Activated T-cell treated with anti-CD3 and anti-CD28 coated beads, Interleukin-2, amount 50 U/mL, for 48 hours (primary cell): ENCODE data around the gene DPPA2.
"Not testable (repeated sequence)": the region's sequence is repeated elsewhere in the genome, so short reads cannot be mapped to it uniquely, and the experiment has no call there.

Source experiments
- DNase-seq, 2 experiments: peaks; one replicate each; pipeline ENCODE4 v3.0.0-alpha.2; 2020

DPPA2 gene, protein sequence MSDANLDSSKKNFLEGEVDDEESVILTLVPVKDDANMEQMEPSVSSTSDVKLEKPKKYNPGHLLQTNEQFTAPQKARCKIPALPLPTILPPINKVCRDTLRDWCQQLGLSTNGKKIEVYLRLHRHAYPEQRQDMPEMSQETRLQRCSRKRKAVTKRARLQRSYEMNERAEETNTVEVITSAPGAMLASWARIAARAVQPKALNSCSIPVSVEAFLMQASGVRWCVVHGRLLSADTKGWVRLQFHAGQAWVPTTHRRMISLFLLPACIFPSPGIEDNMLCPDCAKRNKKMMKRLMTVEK

DNA sequence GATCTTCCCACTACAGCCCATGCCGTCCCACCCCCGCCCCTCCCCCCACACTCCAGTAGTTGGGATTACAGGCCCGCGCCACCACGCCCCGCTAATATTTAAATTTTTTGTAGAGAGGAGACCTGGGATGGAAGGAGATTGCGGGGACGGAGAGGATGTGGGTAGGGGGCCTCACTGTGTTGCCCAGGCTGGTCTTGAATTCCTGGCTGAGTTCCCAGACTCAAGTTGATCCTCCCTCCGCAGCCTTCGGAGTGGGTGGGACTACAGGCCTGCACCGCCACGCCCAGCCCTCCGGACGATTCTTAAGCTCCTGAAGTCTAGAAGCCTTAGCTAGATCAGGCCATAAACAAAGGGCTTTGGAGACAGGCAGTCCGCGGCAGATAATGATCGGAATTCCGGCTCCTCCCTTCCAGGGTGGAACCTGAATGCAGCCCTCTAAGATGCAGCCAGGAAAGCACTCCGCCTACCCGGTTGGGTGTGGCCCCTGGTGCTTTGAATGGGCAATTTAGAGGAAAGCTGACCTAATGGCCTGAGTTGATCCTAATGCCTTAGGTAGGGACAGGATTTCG, at the start of gene DPPA2:
Gene DPPA2, minus strand, starts transcription at position 356 of the 569 bp plus-strand sequence. CDS start 1,975 bp downstream, outside the sequence.
- DNase-seq, result no peak

DNA sequence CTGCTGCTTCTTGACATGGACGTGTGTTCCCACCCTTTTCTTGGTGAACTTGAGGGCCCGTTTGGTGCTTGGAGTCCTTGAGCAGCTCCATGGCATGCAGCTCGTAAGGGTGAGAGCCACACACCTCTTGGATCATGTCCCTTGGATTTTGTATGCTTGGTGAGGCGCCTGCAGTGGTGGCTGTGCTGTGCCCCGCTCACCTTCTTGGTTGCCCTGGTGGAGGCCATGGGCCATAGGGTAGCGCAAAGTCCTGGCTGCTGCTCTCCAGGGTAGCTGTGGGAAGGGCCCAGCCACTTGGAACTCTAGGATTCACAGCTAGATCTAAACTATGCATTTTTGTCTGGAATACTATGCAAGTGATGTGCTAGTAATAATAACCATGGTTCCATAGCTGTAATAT, 47.8 kb upstream of the DPPA2 start:
- no peak for DNase-seq

DNA sequence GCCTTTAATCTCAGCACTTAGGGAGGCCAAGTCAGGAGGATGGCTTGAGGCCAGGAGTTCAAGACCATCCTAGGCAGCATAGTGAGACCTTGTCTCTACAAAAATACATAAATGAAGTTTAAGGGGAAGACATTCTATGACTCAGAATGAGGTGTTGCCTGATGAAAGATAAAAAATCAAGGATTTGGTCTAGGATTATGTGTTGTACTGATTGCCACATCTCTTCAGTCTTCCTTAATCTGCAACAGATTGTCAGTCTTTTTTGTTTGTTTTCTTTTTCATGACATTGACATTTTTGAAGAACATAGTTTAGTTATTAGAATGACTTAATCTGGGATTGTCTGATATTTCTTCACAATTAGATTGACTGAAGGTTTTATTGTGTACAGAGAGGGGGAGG, 47.3 kb upstream of the DPPA2 start:
- DNase-seq, result no peak

DNA sequence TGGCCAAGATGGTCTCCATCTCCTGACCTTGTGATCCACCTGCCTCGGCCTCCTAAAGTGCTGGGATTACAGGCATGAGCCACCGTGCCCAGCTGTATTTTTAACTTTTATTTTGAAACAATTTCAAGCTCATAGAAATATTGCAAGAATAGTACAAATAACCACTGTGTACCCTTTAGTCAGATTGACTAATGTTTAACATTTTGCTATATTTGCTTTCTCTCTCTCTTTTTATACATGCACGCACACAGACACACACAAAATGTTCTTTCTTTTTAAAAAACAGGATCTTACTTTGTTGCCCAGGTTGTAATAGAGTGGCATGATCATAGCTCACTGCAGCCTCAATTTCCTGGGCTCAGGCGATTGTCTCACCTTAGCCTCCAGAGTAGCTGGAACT, 46.5 kb upstream of the DPPA2 start:
- no peak for DNase-seq

DNA sequence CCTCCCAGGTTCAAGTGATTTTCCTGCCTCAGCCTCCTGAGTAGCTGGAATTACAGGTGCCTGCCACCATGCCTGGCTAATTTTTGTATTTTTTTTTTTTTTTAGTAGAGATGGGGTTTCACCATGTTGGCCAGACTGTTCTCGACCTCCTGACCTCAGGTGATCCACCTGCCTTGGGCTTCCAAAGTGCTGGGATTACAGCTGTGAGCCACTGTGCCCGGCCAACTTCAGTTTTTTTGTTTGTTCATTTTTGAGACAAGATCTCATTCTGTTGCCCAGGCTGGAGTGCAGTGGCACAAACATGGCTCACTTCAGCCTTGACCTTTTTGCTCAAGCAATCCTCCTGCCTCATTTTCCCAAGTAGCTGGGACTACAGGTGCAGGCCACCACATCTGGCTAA, 42.5 kb upstream of the DPPA2 start:
- not testable (repeated sequence) for DNase-seq

DNA sequence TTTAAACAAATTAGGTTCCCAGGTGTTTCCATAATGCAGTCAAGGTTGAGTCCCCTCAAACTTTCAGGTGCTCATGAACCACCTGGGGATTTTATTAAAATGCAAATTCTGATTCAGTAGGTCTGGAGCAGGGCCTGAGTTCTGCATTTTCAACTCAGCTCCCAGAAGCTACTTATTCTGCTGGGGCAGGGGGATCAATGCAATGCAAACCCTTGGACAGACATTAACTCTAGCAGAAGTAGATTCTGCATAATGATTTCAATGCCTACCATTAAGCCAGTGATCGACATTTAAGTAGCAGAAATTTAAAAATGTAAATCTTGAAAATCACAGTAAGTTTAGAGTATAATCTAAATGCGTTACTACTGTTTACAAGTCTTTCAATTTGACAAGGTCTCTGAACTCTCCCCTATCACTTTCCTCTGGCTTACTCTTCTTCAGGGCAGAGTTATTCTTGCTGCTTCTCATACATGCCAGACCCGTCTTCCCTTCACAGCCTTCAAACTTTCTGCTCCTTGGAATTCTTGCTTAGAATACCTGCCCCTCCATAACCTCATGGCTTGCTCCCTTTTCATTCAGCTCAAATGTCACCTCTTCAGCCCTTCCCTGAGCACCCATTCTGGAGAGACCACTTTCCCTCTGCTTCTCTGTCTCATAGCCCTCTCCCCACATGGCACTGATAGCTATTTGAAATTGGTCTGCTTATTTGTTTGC, 40.3 kb upstream of the DPPA2 start:
- DNase-seq, result no peak

DNA sequence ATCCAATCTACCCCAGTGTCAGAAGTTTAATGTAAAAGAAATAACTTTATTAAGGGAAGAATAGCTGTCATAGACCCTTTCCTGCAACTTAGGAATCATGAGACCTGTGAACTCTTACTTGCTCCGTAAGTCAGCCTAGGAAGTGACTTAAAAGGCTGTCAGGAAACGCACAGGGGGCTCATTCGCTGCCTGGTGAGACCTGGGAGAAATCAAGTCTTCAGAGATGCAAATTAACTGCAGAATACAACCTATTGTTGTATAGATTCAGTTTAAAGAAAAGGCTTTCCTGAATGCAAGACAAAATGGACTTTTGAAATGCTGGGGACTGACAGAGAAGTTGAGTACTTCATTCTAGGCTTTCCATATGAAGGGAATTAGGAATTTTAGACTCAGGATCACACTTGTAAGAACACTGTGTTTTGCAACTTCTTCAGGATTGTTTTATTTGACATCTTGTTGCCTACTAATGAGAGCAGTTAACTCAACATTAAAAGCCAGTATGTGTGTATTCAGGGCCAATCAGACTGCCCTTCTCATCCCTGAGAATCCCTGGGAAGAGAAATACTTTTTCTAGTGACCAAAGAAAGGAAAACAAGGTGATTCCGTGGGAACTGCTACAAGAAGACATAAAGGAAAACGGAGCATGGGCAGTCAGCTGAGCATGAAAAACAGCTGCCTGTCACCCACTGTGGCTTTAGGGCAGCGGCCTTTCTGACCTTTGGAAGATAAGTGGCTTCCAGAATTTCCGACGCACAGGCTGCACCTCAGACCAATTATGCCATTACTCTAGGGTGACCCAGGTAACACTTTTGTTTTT, 39.5 kb upstream of the DPPA2 start:
- DNase-seq, result no peak

DNA sequence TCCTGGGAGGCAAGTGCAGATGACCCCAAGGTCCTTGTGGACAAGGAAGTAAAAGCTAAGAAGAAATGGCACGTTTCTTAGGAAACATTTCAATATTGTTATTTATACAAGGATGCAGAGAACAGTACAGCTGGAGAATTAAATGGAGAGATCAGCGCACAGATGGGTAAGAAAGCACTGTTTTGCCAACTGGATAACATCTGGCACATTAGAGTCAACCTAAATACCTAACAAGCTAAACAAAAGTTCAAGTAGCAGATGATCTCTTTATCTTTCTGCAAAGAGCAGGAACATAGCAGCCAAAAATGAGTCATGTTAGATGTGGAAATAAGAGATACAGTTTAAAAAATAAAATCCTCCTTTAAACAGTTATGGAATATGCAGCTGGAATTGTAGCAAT, 36.7 kb upstream of the DPPA2 start:
- DNase-seq, result no peak

DNA sequence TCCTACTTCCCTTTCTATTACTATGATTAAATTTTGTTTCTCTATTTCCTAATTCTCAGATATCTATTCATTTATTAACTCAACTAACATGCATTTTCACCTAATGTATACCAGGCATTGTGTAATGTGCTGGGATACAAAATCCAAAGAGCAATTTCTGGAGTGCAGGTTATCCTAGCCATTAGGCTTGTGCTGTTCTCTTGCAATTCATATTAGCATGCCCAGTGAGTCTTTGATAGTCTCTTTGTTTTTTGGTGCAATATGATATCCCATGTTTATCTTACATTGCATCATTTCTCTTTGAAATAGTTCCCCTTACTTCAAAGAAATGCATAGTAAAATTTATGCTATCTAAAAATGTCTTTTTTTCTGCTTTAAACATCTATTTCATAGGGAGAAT, 34.9 kb upstream of the DPPA2 start:
- no peak for DNase-seq

DNA sequence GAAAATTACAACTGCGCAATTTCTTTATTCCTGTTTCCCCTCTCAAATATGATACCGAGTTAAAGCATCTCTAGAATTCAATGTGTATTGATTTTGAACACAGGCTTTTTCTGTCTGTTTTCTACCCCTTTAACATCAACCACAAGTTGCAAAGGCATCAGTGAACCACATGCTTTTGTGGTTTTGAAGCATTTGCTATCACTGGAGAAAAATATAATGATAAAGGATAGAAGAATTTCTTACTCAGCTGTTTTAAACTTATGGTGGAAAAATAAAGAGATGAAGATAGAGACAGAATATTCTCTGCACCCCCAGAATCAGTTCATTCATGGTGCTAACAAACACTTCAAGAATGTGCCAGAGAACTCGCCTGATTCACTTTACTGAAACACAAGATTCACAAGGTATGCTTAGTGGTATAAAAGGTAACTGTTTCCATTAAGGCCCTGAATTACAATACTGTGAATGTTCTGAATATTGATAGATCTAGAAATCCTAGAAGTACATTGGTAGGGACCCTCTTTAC, 30.5 kb upstream of the DPPA2 start:
- DNase-seq, result no peak

DNA sequence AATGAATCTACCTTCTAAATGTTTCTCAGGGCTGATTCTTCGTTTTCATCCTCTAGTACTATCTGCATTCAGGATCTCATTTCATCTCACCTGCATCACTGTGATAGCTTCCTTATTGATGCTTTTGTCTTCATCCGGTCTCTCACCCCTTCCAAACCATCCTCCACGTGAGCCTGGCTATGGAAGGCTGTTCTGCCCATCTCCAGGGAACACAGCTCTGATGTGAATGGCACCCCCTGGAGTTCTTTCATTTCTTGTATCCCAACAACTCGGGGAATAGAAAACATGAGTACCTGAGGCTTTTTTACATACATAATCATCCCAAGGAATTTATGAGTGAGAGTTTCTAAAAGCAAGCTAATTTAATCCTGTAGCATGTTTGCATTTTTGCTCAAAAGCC, 29.8 kb upstream of the DPPA2 start:
- no peak for DNase-seq

DNA sequence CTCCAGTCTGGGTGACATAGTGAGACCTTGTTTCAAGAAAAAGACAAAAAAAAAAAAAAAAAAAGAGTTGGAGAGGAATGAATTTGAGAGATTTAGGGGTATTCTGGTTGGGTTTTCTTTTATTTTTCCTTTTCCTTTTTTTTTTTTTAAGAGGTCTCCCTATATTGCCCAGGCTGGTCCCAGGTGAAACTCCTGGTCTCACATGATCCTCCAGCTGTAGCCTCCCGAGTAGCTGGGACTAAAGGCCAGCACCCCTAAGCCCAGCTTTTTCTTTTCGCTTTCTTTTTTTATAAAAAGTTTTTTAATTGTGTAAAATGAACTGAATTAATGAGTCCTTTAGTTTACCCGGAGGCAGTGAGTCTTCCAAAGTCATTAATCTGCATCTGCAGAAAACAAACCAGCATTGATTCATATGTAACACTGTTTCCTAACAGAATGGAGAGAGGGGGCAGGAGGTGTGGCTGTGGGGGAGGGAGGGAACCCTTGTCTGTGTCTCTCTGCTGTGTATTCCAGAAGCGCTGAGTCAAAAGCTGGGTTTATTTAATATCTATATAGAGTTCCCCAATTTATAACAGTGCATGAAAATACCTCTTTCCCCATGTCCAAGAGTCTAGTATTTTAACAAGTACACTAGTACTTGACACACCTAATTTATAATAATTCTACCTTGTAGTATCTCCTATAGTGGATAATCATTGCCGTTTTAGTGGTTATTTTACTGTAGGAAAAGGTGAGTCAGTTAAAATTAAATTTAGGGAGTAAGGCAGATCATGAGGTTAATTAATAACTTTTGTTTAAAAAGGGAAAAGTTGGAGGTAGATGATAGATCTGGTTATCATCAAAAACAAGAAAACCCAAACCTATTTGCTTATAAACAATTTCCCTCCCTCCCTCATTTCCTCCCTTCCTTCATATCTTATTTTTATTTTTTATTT, 23.7 kb upstream of the DPPA2 start:
- DNase-seq, result no peak

DNA sequence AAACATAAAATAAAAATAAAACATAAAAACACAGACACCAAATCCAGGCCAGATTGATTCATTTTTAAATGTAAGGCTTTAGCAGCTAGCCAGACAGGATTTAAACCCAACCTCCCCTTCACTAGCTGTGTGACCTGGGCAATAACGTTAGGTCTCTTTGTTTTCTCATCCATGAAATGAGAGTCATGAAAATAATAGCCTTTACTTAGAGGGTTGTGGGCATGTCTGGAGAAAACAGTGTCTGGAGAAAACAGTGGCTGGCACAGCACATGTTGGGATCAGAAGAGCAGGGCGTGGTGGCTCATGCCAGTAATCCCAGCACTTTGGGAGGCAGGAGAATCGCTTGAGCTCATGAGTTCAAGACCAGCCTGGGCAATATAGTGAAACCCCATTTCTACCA, 22.9 kb upstream of the DPPA2 start:
- no peak for DNase-seq

DNA sequence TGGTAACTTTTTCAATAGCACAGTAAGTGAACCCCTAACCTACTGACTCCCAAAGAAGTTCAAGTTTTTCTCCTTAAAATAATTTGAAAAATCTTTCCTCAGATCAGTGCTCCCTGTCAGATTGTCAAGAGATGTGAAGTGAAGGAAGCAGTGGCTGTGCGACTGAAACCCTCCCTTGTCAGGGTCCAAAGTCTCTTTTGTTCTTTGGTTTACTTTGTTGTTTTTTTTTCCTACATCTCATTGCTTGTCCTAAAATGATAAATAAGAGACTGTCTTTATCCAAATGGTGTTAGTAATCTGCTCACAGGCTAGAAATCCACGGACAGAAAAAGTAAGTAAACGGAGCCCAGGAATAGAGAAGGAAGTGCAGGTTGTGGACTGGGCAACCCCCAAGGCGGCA, 22.0 kb upstream of the DPPA2 start:
- no peak for DNase-seq

DNA sequence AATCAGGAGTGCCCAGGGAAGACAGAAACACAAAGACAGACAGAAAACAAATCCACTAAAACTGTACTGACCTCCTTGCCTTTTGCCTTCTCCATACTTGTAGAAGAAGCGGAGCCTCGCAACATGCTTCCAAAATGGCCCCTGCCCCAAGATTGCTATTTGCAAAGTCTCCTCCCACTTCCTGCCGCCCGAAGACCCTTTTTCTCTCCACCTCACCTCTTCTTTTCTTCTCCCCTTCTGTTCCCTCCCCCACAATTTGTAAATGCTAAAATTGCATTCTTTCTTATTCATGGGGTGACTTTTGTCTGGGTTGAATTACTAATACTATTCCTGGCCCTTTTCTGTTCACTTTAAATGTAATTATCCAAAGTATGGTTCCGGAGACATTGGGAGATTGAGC, 21.1 kb upstream of the DPPA2 start, which contains the start of gene DPPA4:
Gene DPPA4, minus strand, starts transcription at position 154 of the 400 bp plus-strand sequence. Its CDS starts 29 bp downstream, at position 125.
- DNase-seq, result no peak

DNA sequence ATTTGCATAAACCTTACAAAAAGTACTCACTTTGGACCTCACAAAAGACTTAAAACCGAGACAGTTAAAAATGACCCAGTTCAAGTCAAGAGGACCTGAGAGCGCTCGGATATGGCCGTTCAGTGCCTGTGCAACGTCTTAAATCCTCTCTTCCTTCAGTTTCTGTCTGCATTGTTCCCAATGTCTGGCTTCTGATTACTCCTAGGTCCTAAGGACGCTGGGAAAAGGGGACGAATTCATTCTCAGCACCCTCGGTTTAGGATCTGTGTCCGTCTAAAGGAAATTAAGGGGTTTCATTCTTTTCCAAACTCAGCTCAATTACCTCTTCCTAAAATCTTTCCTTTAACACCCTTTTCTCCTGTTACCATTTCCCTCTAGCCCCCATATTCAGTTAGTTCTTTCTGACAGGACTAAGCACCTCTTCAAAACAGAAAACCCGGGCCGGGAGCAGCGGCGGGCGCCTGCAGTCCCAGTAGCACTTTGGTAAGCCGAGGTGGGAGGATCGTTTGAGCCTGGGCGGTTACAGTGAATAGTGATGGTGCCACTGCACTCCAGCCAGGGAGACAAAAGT, 20.1 kb upstream of the DPPA2 start:
- DNase-seq, result peak; percentile 24 to 44

DNA sequence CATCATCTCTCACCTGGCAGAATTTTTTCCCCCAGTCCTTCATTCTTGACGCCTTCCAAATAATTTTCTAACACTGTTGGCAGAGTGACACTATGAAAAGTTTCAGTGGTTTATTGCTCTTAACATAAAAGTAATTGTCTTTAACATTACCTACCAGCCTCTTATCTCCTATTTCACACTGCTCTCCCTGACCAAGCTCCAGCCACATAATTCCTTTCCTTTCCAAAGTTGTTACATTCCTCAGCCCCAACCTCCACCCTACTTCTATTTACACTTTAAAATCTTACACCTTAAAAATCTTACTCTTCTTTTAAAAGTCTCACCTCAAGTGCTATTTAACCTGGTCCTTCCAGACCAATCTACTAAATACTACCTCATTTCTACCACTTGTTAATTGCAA, 18.3 kb upstream of the DPPA2 start:
- DNase-seq, result no peak

DNA sequence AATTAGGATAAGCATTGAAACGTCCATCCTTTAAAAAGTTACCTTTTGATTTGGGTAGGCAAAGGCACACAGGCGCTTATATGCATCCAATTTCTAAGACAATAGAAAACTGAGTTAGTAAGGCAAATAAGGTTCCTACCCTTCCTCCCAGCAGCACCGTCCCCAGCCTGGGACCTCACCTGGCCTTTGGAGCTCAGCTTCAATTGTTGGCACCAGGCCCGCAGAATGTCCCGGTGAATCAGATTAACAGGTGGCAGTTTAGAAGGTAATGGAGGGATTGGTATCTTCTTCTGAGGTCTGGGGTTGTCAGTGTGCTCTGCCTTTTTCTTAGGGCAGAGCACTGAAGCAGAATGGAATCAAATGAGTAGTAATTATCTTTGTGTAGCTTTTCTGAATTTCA, 15.4 kb upstream of the DPPA2 start:
- no peak for DNase-seq

DNA sequence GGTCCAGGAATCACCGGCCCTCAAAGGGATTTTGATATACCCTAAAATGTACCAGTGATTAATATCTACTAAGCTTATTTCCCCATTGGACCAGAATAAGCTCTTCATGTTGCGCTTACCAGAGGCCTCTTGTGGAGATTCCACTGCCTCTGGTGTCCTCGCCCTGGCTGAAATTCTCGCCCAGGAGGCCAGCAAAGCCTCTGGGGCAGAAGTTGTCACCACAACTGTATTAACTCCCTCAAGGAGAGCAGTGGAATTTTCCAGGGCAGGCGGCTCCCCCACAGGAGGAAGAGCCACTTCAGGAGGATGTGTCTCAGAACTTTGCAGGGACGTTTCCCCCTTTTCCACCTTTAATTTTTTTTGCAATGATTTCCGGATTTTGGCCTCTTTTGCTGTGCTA, 14.1 kb upstream of the DPPA2 start:
- no peak for DNase-seq

DNA sequence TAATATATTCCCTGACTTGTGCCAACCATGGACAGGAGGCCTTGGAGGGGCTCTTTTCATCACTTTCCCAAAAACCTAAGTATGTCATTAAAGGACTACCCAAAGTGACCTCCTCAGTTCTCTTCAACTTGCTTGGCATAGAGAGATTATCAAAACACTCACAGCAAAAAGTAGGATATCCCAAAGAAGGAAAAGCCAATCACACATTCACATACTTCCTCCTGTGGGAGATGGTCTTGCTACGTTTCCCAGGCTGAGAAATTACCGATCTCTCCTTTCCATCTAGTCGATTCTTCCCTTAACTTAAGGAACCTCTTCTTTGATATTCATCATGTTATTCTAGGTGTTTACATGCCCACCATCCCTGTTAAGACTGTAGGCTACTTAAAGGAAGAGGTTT, 11.9 kb upstream of the DPPA2 start:
- DNase-seq, result no peak

DNA sequence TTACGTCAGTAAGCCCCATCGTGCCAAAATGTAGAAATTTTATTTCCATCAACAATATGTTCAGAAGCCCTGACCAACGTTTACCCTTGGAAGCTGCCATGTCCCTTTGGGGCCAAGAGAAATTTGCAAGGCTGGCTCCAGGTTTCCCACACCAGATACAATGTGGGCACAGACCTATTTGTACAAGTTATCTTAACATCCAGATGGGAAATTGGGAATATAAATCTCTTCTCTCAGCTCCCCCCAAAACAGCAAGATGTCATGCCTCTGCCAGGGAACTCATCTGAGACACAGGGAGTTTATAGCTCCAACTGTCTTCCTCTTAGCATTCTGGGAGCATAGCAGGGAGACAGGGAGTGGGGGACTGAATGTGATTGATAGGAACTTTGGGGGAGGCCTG, 9.3 kb upstream of the DPPA2 start:
- DNase-seq, result no peak

DNA sequence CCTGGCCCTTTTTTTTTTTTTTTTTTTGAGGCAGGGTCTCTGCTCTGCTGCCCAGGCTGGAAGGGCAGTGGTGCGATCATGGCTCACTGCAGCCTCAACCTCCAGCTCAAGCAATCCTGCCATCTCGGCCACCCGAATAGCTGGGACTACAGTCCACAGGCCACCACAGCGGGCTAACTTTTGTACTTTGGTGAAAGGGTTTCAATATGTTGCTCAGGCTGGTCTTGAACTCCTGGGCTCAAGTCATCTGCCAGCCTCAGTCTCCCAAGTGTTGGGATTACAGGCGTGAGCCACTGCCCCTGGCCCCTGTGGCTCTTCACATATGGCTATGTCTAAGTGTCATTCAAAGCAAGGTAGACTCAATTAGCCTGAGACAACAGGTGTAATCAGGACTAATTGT, 8.8 kb upstream of the DPPA2 start:
- DNase-seq, result no peak
